ENCODE data around the gene SHE.

GRCh38 chr1:154497026-154497806, 5.0 kb downstream of the SHE start:
- no peak for TF ChIP-seq CTCF (conservative IDR thresholded peaks at IDR 0.05; ENCODE audit: low read length)
- no peak for TF ChIP-seq EZH2phosphoT487 (IDR thresholded peaks at IDR 0.05; ENCODE audit: borderline replicate concordance)

Measured in Loucy (cell line).